ENCODE measurements around the gene OPRD1. TPM values are rescaled to one million over a fixed set of nuclear protein-coding genes. Genes with fewer than 3 reads are reported as not detected.
"Not testable (repeated sequence)": the region's sequence is repeated elsewhere in the genome, so short reads cannot be mapped to it uniquely, and the experiment has no call there.

OPRD1 gene
- total RNA-seq, 1 experiment from 2014 or later, result 0.52 TPM

GRCh38 chr1:28790377-28791035 is 21.5 kb upstream of the OPRD1 start:
- DNase-seq, result no peak
- Histone ChIP-seq H3K27me3 (ENCODE audit: control insufficient read depth, insufficient read depth, low read length) (no peaks in the 10 kb centered on the region), H3K36me3 (replicated peaks; ENCODE audit: control insufficient read depth, insufficient read depth, low read length) (no peaks in the 10 kb centered on the region), H3K4me3 (ENCODE audit: insufficient read depth, low read depth, low read length) (no peak overlapping the region)

- H3K36me3 ChIP-seq (replicated peaks; ENCODE audit: control insufficient read depth, insufficient read depth, low read length); H3K27me3 ChIP-seq (ENCODE audit: control insufficient read depth, insufficient read depth, low read length); H3K4me3 ChIP-seq (ENCODE audit: insufficient read depth, low read depth, low read length); DNase-seq: not testable (repeated sequence)
Observed at GRCh38 chr1:28791929-28792328, 20.0 kb upstream of the OPRD1 start.

GRCh38 chr1:28792644-28793121 is 19.3 kb upstream of the OPRD1 start:
- H3K36me3 ChIP-seq (replicated peaks; ENCODE audit: control insufficient read depth, insufficient read depth, low read length), result no peaks in the 10 kb centered on the region
- DNase-seq, result no peak
- H3K4me3 ChIP-seq (ENCODE audit: insufficient read depth, low read depth, low read length), result no peak overlapping the region
- no peaks in the 10 kb centered on the region for H3K27me3 ChIP-seq (ENCODE audit: control insufficient read depth, insufficient read depth, low read length)

- not testable (repeated sequence) for DNase-seq; H3K4me3 ChIP-seq (ENCODE audit: insufficient read depth, low read depth, low read length); H3K27me3 ChIP-seq (ENCODE audit: control insufficient read depth, insufficient read depth, low read length); H3K36me3 ChIP-seq (replicated peaks; ENCODE audit: control insufficient read depth, insufficient read depth, low read length)
Observed at GRCh38 chr1:28794582-28794981, 17.4 kb upstream of the OPRD1 start.

- no peaks in the 10 kb centered on the region for H3K36me3 ChIP-seq (replicated peaks; ENCODE audit: control insufficient read depth, insufficient read depth, low read length)
Observed at GRCh38 chr1:28796352-28797211, 15.4 kb upstream of the OPRD1 start.

GRCh38 chr1:28800324-28800723 is 11.6 kb upstream of the OPRD1 start:
- Histone ChIP-seq H3K36me3 (replicated peaks; ENCODE audit: control insufficient read depth, insufficient read depth, low read length) (no peaks in the 10 kb centered on the region), H3K27me3 (ENCODE audit: control insufficient read depth, insufficient read depth, low read length) (no peaks in the 10 kb centered on the region), H3K4me3 (ENCODE audit: insufficient read depth, low read depth, low read length) (no peak overlapping the region)
- no peak for DNase-seq

More at GRCh38 chr1:28796352-28797211, 15.4 kb upstream of the OPRD1 start:
- no peak overlapping the region for H3K4me3 ChIP-seq (ENCODE audit: insufficient read depth, low read depth, low read length)
- DNase-seq, result peak; percentile 62
- no peaks in the 10 kb centered on the region for H3K27me3 ChIP-seq (ENCODE audit: control insufficient read depth, insufficient read depth, low read length)

GRCh38 chr1:28801461-28801860 is 10.5 kb upstream of the OPRD1 start:
- no peak overlapping the region for H3K4me3 ChIP-seq (ENCODE audit: insufficient read depth, low read depth, low read length)
- no peak for DNase-seq
- H3K36me3 ChIP-seq (replicated peaks; ENCODE audit: control insufficient read depth, insufficient read depth, low read length), result no peaks in the 10 kb centered on the region
- no peaks in the 10 kb centered on the region for H3K27me3 ChIP-seq (ENCODE audit: control insufficient read depth, insufficient read depth, low read length)

GRCh38 chr1:28803051-28803450 is 8.9 kb upstream of the OPRD1 start:
- Histone ChIP-seq H3K36me3 (replicated peaks; ENCODE audit: control insufficient read depth, insufficient read depth, low read length) (no peaks in the 10 kb centered on the region), H3K27me3 (ENCODE audit: control insufficient read depth, insufficient read depth, low read length) (no peaks in the 10 kb centered on the region), H3K4me3 (ENCODE audit: insufficient read depth, low read depth, low read length) (no peak overlapping the region)
- DNase-seq, result no peak

GRCh38 chr1:28803662-28804061 is 8.3 kb upstream of the OPRD1 start:
- Histone ChIP-seq H3K36me3 (replicated peaks; ENCODE audit: control insufficient read depth, insufficient read depth, low read length) (no peaks in the 10 kb centered on the region), H3K27me3 (ENCODE audit: control insufficient read depth, insufficient read depth, low read length) (no peaks in the 10 kb centered on the region), H3K4me3 (ENCODE audit: insufficient read depth, low read depth, low read length) (no peak overlapping the region)
- DNase-seq, result no peak

- no peaks in the 10 kb centered on the region for H3K27me3 ChIP-seq (ENCODE audit: control insufficient read depth, insufficient read depth, low read length)
- DNase-seq, result no peak
- H3K4me3 ChIP-seq (ENCODE audit: insufficient read depth, low read depth, low read length), result no peak overlapping the region
- H3K36me3 ChIP-seq (replicated peaks; ENCODE audit: control insufficient read depth, insufficient read depth, low read length), result no peaks in the 10 kb centered on the region
Observed at GRCh38 chr1:28804071-28804470, 7.9 kb upstream of the OPRD1 start.

GRCh38 chr1:28807046-28807445 is 4.9 kb upstream of the OPRD1 start:
- no peak overlapping the region for H3K4me3 ChIP-seq (ENCODE audit: insufficient read depth, low read depth, low read length)
- peaks cover 19% of the 10 kb centered on the region for H3K27me3 ChIP-seq (ENCODE audit: control insufficient read depth, insufficient read depth, low read length)
- no peak for DNase-seq
- no peaks in the 10 kb centered on the region for H3K36me3 ChIP-seq (replicated peaks; ENCODE audit: control insufficient read depth, insufficient read depth, low read length)

GRCh38 chr1:28807986-28808385 is 4.0 kb upstream of the OPRD1 start:
- Histone ChIP-seq H3K4me3 (ENCODE audit: insufficient read depth, low read depth, low read length) (no peak overlapping the region), H3K36me3 (replicated peaks; ENCODE audit: control insufficient read depth, insufficient read depth, low read length) (no peaks in the 10 kb centered on the region), H3K27me3 (ENCODE audit: control insufficient read depth, insufficient read depth, low read length) (peaks cover 28% of the 10 kb centered on the region)

GRCh38 chr1:28811369-28811765 is 603 bp upstream of the OPRD1 start:
- H3K4me3 ChIP-seq (ENCODE audit: insufficient read depth, low read depth, low read length), result no peak overlapping the region
- H3K27me3 ChIP-seq (ENCODE audit: control insufficient read depth, insufficient read depth, low read length), result peaks cover 39% of the 10 kb centered on the region
- no peak for DNase-seq
- H3K36me3 ChIP-seq (replicated peaks; ENCODE audit: control insufficient read depth, insufficient read depth, low read length), result no peaks in the 10 kb centered on the region

More at GRCh38 chr1:28807986-28808385, 4.0 kb upstream of the OPRD1 start:
- no peak for DNase-seq

GRCh38 chr1:28812669-28813468 is 899 bp downstream of the OPRD1 start:
- peak overlapping the region; percentile 42 for H3K4me3 ChIP-seq (ENCODE audit: insufficient read depth, low read depth, low read length)
- no peak for DNase-seq
- H3K27me3 ChIP-seq (ENCODE audit: control insufficient read depth, insufficient read depth, low read length), result peaks cover 39% of the 10 kb centered on the region

More at GRCh38 chr1:28812669-28813468, 899 bp downstream of the OPRD1 start:
- H3K36me3 ChIP-seq (replicated peaks; ENCODE audit: control insufficient read depth, insufficient read depth, low read length), result no peaks in the 10 kb centered on the region

Measured in H7 (cell line).